K562 (cell line): ENCODE measurements around the gene AKT1. TPM values are rescaled to one million over a fixed set of nuclear protein-coding genes. Genes with fewer than 3 reads are reported as not detected.
A peak's percentile ranks its signal among the peaks of the same experiment; 100 is the strongest.

Experiments used
- ATAC-seq: fragments of 200-7000 bp; cut with Tn5 transposase; 3 replicates; pipeline ENCODE4 v1.9.1; 2020; ENCODE audit warnings: moderate library complexity
- BruUV-seq: library from RNA; stranded (reverse); fragments of 400-500 nt; replicated peaks from 2 replicates; lab custom pipeline; 2021; lab: Mats Ljungman, UMichigan
- CTCF ChIA-PET: fragments of 300-600 bp; formaldehyde crosslinking; extraction: SDS; loops from one replicate; lab custom pipeline; 2021; ENCODE audit warnings: low intra/inter-chr PET ratio; lab: Yijun Ruan, JAX
- POLR2A ChIA-PET: fragments of 300-600, 350-650 bp; sonication (Branson Sonifier 250); formaldehyde crosslinking; extraction: SDS; loops from one replicate; lab custom pipeline; 2021; ENCODE audit warnings: antibody characterized with exemption, inconsistent platforms; lab: Yijun Ruan, JAX
- DNase-seq, 4 experiments: peaks; one replicate each; pipeline versions ENCODE4 v3.0.0 to v3.0.0-alpha.2; 2011 to 2018; ENCODE audit warnings: low spot score in 3 of 4, mixed read lengths in 3 of 4; ENCODE audit errors: extremely low read depth in 1 of 4
- FAIRE-seq: peaks from 2 replicates; lab custom pipeline; 2011; peaks lifted over from hg19 to GRCh38; lab: Jason Lieb, UNC
- H2AFZ ChIP-seq: 2 replicates; pipeline ENCODE4 v1.6.0; 2011; ENCODE audit warnings: low read depth, low read length, control low read depth, inconsistent platforms
- H3K27ac ChIP-seq: fragments of 200-600 bp; 3 replicates; pipeline ENCODE4 v1.8.0; 2011; ENCODE audit warnings: low read depth, mild to moderate bottlenecking, control low read depth, inconsistent platforms, low read length, moderate library complexity, mixed read lengths; ENCODE audit errors: extremely low read depth
- H3K27me3 ChIP-seq, 2 experiments: fragments of 300-600 bp in 1 of 2; 2 replicates in 1 of 2; 3 replicates in 1 of 2; pipeline versions ENCODE4 v1.6.0 to v1.8.0; 2011; ENCODE audit warnings: inconsistent platforms in 2 of 2, low read length in 2 of 2, mild to moderate bottlenecking in 1 of 2, mixed read lengths in 1 of 2, moderate library complexity in 1 of 2; ENCODE audit not compliant: control insufficient read depth in 2 of 2, insufficient read depth in 2 of 2
- H3K36me3 ChIP-seq: fragments of 300-600 bp; 3 replicates; pipeline ENCODE4 v1.8.0; 2011; ENCODE audit warnings: mild to moderate bottlenecking, low read length, inconsistent platforms; ENCODE audit not compliant: control insufficient read depth, insufficient read depth
- H3K4me1 ChIP-seq, 2 experiments: fragments of 200-600 bp in 1 of 2; replicated peaks in 1 of 2; 2 replicates in 1 of 2; 3 replicates in 1 of 2; pipeline versions ENCODE4 v1.5.1 to v1.8.0; 2011; ENCODE audit warnings: inconsistent platforms in 2 of 2, low read length in 2 of 2, mild to moderate bottlenecking in 1 of 2, mixed read lengths in 1 of 2, moderate library complexity in 1 of 2; ENCODE audit not compliant: control insufficient read depth in 2 of 2, insufficient read depth in 2 of 2
- H3K4me2 ChIP-seq: 2 replicates; pipeline ENCODE4 v1.6.1; 2011; ENCODE audit warnings: low read length, control low read depth, inconsistent platforms, mixed read lengths; ENCODE audit not compliant: insufficient read depth
- H3K4me3 ChIP-seq: fragments of 200-600 bp; sonication (generic), shearing (Covaris generic); 2 replicates; pipeline ENCODE4 v1.5.1; 2016; ENCODE audit warnings: control low read depth, inconsistent platforms
- H3K79me2 ChIP-seq: fragments of 200-600 bp; 3 replicates; pipeline ENCODE4 v1.8.0; 2011; ENCODE audit warnings: low read length, inconsistent platforms; ENCODE audit not compliant: control insufficient read depth, insufficient read depth
- H3K9ac ChIP-seq, 2 experiments: 2 replicates each; pipeline versions ENCODE4 v1.6.0 to v1.6.1; 2011; ENCODE audit warnings: low read depth in 2 of 2, low read length in 2 of 2, control low read depth in 1 of 2, inconsistent platforms in 1 of 2, mild to moderate bottlenecking in 1 of 2, mixed read lengths in 1 of 2; ENCODE audit not compliant: insufficient read depth in 1 of 2
- H3K9me1 ChIP-seq: one replicate; pipeline ENCODE4 v1.6.0; 2011; ENCODE audit warnings: inconsistent platforms, mild to moderate bottlenecking, low read length, moderate library complexity; ENCODE audit not compliant: control insufficient read depth, insufficient read depth
- H3K9me3 ChIP-seq: replicated peaks from 2 replicates; pipeline ENCODE4 v1.5.1; 2011; ENCODE audit warnings: low read depth, low read length, inconsistent platforms; ENCODE audit not compliant: control insufficient read depth, insufficient read depth
- H4K20me1 ChIP-seq: replicated peaks from 2 replicates; pipeline ENCODE4 v1.6.1; 2011; ENCODE audit warnings: low read length, inconsistent platforms, mixed read lengths; ENCODE audit not compliant: control insufficient read depth, insufficient read depth
- BRF2 ChIP-seq: IDR thresholded peaks from 3 replicates; pipeline ENCODE4 v1.6.1; 2011; ENCODE audit warnings: borderline replicate concordance, mild to moderate bottlenecking; ENCODE audit not compliant: insufficient read length, insufficient read depth
- POLR2G ChIP-seq: fragments of 200-400 bp; formaldehyde crosslinking; IDR thresholded peaks from 2 replicates; pipeline ENCODE4 v1.6.1; 2017; ENCODE audit warnings: low read depth, mild to moderate bottlenecking, antibody characterized with exemption, low read length, moderate library complexity
- WGBS: fragments of 100-300 bp; shearing (Covaris generic); methylation state at CpG from one replicate; pipeline ENCODE4 v1.1.6; 2016; ENCODE audit warnings: low coverage, mixed read lengths; ENCODE audit not compliant: insufficient coverage; ENCODE audit errors: missing lambda C conversion rate; 5-methylcytosine and 5-hydroxymethylcytosine counted together
- in situ Hi-C: fragments of 300-500 bp; cut with MboI; formaldehyde crosslinking; loops from 4 replicates; pipeline ENCODE4 v1.15.0; 2018; ENCODE audit warnings: inconsistent platforms, mixed read lengths
- intact Hi-C: fragments of 100-400 bp; cut with micrococcal nuclease; formaldehyde crosslinking; loops from 2 replicates; pipeline ENCODE4 v1.14.2; 2022
- polyA plus RNA-seq, 8 experiments: library from polyadenylated mRNA; depleted of rRNA in 4 of 8; stranded (reverse) in 5 of 8; unstranded in 3 of 8; fragments of >200 nt; fragmentation: Nextera tagmentation in 2 of 8; fragmentation: Illumina TruSeq in 1 of 8; extraction: Ambion mirVana in 2 of 8; extraction: Trizol in 1 of 8; gene quantifications; 2 replicates each; pipeline versions ENCODE4 v1.2.1 to v1.2.3, GENCODE V29; 2011 to 2014; ENCODE audit warnings: inconsistent platforms in 1 of 8, missing spikeins in 1 of 8
- total RNA-seq, 7 experiments: library from RNA; depleted of rRNA in 6 of 7; stranded (reverse); fragments of >200 nt in 6 of 7; fragmentation: Illumina TruSeq in 2 of 7; extraction: Trizol in 2 of 7; gene quantifications; 2 replicates each; pipeline versions ENCODE4 v1.2.1 to v1.2.3, GENCODE V29; 2011 to 2021; ENCODE audit warnings: low replicate concordance in 1 of 7

Gene AKT1
- total and polyA plus RNA-seq, 9 of the 15 experiments (the other 6 are each of a cell fraction or from before 2014, with no cell fraction given): 0.49 to 132 (median 75.1) TPM

- Histone ChIP-seq H4K20me1 (no peaks in the 10 kb centered on the region; the same call in 1 of the 2 replicates), H3K79me2 (peaks cover 3% of the 10 kb centered on the region; the same call in 1 of the 3 replicates), H3K4me1 (peaks cover 9 to 72% of the 10 kb centered on the region in 2 experiments)
- no peak for ATAC-seq
- TF ChIP-seq BRF2 (no peak), POLR2G (peak; percentile 55)
- TF ChIP-seq, all 486 proteins: peak for 1
- H3K4me3 ChIP-seq: no peak overlapping the region
- H3K4me2 ChIP-seq: no peak overlapping the region
- no peaks in the 10 kb centered on the region for H3K36me3 ChIP-seq
- WGBS: 64% methylated on average over 5 of the region's 23 CpGs
- H3K9ac ChIP-seq: no peak overlapping the region; a peak in 1 of 4 replicates
- no peak overlapping the region for H2AFZ ChIP-seq
- no peak overlapping the region for H3K27ac ChIP-seq
- no peaks in the 10 kb centered on the region for H3K27me3 ChIP-seq
- in situ Hi-C loops: no loop called here
- intact Hi-C loops: no loop called here
- CTCF ChIA-PET: no interaction called here
- H3K9me1 ChIP-seq: peaks cover 4% of the 10 kb centered on the region
- POLR2A ChIA-PET: interaction anchor here (0.6 kb wide), 1 partner anchor 33 kb away, joined by 5 read pairs; no protein-coding TSS in a partner anchor
- FAIRE-seq (no peak), DNase-seq (no peak)
- H3K9me3 ChIP-seq: no peaks in the 10 kb centered on the region
- BruUV-seq: no TSS peak
Observed at GRCh38 chr14:104732931-104733681, 62.4 kb downstream of the AKT1 start.
